Transverse colon (tissue), 4 donors: ENCODE measurements around the gene GABARAP.

ENCODE experiments used
- EP300 ChIP-seq: sonication (generic); formaldehyde crosslinking; IDR thresholded peaks from one replicate; pipeline ENCODE4 v1.6.1; 2017; ENCODE audit warnings: antibody characterized with exemption, low read depth
- POLR2A ChIP-seq: fragments of 450-650 bp; IDR thresholded peaks from one replicate; pipeline ENCODE4 v1.6.1; 2016; ENCODE audit warnings: antibody characterized with exemption, mild to moderate bottlenecking, moderate library complexity
- POLR2AphosphoS5 ChIP-seq, 3 donors: sonication (generic); formaldehyde crosslinking; IDR thresholded peaks; one replicate each; pipeline ENCODE4 v1.6.1; 2016; ENCODE audit warnings: antibody characterized with exemption in 3 of 3
- TF ChIP-seq, protein P1 (sequence below), 5 experiments: fragments of 200-600 bp in 3 of 5; fragments of 450-650 bp in 2 of 5; sonication (generic) in 3 of 5; IDR thresholded peaks; 1 replicate in 2 of 5; 2 replicates in 3 of 5; pipeline ENCODE4 v1.5.1; 2016 to 2017; ENCODE audit warnings: antibody characterized with exemption in 5 of 5, inconsistent platforms in 3 of 5, mild to moderate bottlenecking in 2 of 5, moderate library complexity in 1 of 5

DNA sequence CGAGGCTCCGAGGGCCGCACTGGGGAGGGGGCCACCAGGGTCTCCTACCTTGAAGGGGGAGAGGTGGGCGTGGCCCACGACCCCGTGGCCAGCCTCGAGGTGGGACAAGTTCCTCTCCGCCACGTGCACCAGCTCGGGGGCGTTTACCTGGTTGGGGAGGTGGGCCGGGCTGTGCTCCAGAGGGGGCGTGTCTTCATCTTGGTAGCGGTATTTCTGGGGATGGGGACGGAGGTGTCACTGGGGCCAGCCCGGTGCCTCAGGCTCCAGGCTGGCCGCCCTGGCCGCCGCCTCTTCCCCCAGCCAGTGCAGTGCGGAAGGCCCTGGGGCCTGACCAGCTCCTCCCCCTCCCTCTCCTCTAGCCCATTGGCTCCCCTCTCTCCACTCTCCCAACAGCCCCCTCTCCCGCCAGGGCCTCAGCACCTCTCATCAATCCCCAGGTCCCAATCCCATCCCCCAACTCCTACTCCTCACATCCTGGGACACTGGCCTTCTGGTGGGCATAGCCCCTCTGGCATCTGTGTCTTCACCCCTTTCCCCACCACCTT lies 34.1 kb downstream of the GABARAP start:
- TF ChIP-seq EP300 (no peak), POLR2A (no peak), POLR2AphosphoS5 (IDR thresholded peaks at IDR 0.05) (no peak)
- TF ChIP-seq, protein P1, sequence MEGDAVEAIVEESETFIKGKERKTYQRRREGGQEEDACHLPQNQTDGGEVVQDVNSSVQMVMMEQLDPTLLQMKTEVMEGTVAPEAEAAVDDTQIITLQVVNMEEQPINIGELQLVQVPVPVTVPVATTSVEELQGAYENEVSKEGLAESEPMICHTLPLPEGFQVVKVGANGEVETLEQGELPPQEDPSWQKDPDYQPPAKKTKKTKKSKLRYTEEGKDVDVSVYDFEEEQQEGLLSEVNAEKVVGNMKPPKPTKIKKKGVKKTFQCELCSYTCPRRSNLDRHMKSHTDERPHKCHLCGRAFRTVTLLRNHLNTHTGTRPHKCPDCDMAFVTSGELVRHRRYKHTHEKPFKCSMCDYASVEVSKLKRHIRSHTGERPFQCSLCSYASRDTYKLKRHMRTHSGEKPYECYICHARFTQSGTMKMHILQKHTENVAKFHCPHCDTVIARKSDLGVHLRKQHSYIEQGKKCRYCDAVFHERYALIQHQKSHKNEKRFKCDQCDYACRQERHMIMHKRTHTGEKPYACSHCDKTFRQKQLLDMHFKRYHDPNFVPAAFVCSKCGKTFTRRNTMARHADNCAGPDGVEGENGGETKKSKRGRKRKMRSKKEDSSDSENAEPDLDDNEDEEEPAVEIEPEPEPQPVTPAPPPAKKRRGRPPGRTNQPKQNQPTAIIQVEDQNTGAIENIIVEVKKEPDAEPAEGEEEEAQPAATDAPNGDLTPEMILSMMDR (IDR thresholded peaks at IDR 0.05) = no peak
